Osteoblast (primary cell): Measurements from ENCODE around the gene CFAP57. TPM values are rescaled to one million over a fixed set of nuclear protein-coding genes. Genes with fewer than 3 reads are reported as not detected.

Experiments used
- DNase-seq: peaks from one replicate; pipeline ENCODE4 v3.0.0; 2011; ENCODE audit warnings: low spot score, mixed read lengths; ENCODE audit not compliant: insufficient read length; ENCODE audit errors: missing footprints
- H2AFZ ChIP-seq: 2 replicates; pipeline ENCODE4 v1.6.0; 2011; ENCODE audit warnings: mild to moderate bottlenecking, low read length
- H3K27ac ChIP-seq: 2 replicates; pipeline ENCODE4 v1.5.1; 2011; ENCODE audit warnings: mild to moderate bottlenecking, low read depth, low read length, moderate library complexity
- H3K27me3 ChIP-seq: 2 replicates; pipeline ENCODE4 v1.6.0; 2012; ENCODE audit warnings: mild to moderate bottlenecking, control low read depth, inconsistent platforms, low read length, moderate library complexity; ENCODE audit not compliant: insufficient read depth
- H3K36me3 ChIP-seq: 2 replicates; pipeline ENCODE4 v1.5.1; 2011; ENCODE audit warnings: mild to moderate bottlenecking, low read length, control low read depth, moderate library complexity; ENCODE audit not compliant: insufficient read depth
- H3K4me1 ChIP-seq: 2 replicates; pipeline ENCODE4 v1.5.1; 2011; ENCODE audit warnings: mild to moderate bottlenecking, low read length, control low read depth, moderate library complexity; ENCODE audit not compliant: insufficient read depth
- H3K4me2 ChIP-seq: 2 replicates; pipeline ENCODE4 v1.6.0; 2011; ENCODE audit warnings: mild to moderate bottlenecking, low read length; ENCODE audit not compliant: insufficient read depth
- H3K4me3 ChIP-seq: fragments of 200-600 bp; sonication (generic); 3 replicates; pipeline ENCODE4 v1.5.1; 2012; ENCODE audit warnings: mild to moderate bottlenecking, low read length, inconsistent platforms; ENCODE audit not compliant: insufficient read depth
- H3K79me2 ChIP-seq: 2 replicates; pipeline ENCODE4 v1.6.0; 2012; ENCODE audit warnings: mild to moderate bottlenecking, low read length, control low read depth, inconsistent platforms; ENCODE audit not compliant: insufficient read depth
- H3K9me3 ChIP-seq: 2 replicates; pipeline ENCODE4 v1.5.1; 2011; ENCODE audit warnings: low read depth, low read length, control low read depth
- H4K20me1 ChIP-seq: 2 replicates; pipeline ENCODE4 v1.6.0; 2012; ENCODE audit warnings: mild to moderate bottlenecking, low read length, control low read depth; ENCODE audit not compliant: insufficient read depth
- CTCF ChIP-seq: IDR thresholded peaks from 2 replicates; pipeline ENCODE4 v1.5.1; 2011; ENCODE audit warnings: mild to moderate bottlenecking, low read depth, low read length, moderate library complexity; ENCODE audit errors: extremely low read depth
- total RNA-seq: library from RNA; depleted of rRNA; stranded (reverse); fragments of >200 nt; gene quantifications from 2 replicates; pipeline ENCODE4 v1.2.3, GENCODE V29; 2012

CFAP57 gene
- total RNA-seq, 1 donor: under 0.01 TPM

- TF ChIP-seq CTCF: no peak
- Histone ChIP-seq H3K36me3 (no peaks in the 10 kb centered on the region), H3K4me1 (peaks cover 11% of the 10 kb centered on the region), H3K9me3 (no peaks in the 10 kb centered on the region), H3K27ac (peak overlapping the region; percentile 3), H4K20me1 (no peaks in the 10 kb centered on the region), H3K27me3 (no peaks in the 10 kb centered on the region), H2AFZ (peak overlapping the region; percentile 85), H3K4me3 (no peak overlapping the region), H3K79me2 (no peaks in the 10 kb centered on the region), H3K4me2 (peak overlapping the region; percentile 34)
- DNase-seq: no peak
Measured at GRCh38 chr1:43232482-43232881, 60.4 kb downstream of the CFAP57 start.

- H4K20me1 ChIP-seq: no peaks in the 10 kb centered on the region
- no peak overlapping the region for H3K27ac ChIP-seq
- no peaks in the 10 kb centered on the region for H3K36me3 ChIP-seq
- H3K4me1 ChIP-seq: peaks cover 11% of the 10 kb centered on the region
- no peaks in the 10 kb centered on the region for H3K79me2 ChIP-seq
- H3K4me2 ChIP-seq: no peak overlapping the region
- DNase-seq: no peak
- H2AFZ ChIP-seq: no peak overlapping the region
- no peaks in the 10 kb centered on the region for H3K9me3 ChIP-seq
- H3K27me3 ChIP-seq: no peaks in the 10 kb centered on the region
- TF ChIP-seq CTCF: no peak
- H3K4me3 ChIP-seq: no peak overlapping the region
Measured at GRCh38 chr1:43233631-43234030, 61.5 kb downstream of the CFAP57 start.

GRCh38 chr1:43234267-43234666 is 62.1 kb downstream of the CFAP57 start:
- peaks cover 11% of the 10 kb centered on the region for H3K4me1 ChIP-seq
- no peak overlapping the region for H3K4me3 ChIP-seq
- H3K27me3 ChIP-seq: no peaks in the 10 kb centered on the region
- TF ChIP-seq CTCF: no peak
- H4K20me1 ChIP-seq: no peaks in the 10 kb centered on the region
- DNase-seq: no peak
- H3K36me3 ChIP-seq: no peaks in the 10 kb centered on the region
- H3K79me2 ChIP-seq: no peaks in the 10 kb centered on the region
- H3K4me2 ChIP-seq: no peak overlapping the region
- no peaks in the 10 kb centered on the region for H3K9me3 ChIP-seq
- H3K27ac ChIP-seq: no peak overlapping the region
- H2AFZ ChIP-seq: no peak overlapping the region

GRCh38 chr1:43235040-43235439 is 62.9 kb downstream of the CFAP57 start:
- DNase-seq: no peak
- Histone ChIP-seq H4K20me1 (no peaks in the 10 kb centered on the region), H3K4me1 (peaks cover 11% of the 10 kb centered on the region), H3K36me3 (no peaks in the 10 kb centered on the region), H3K4me2 (no peak overlapping the region), H3K9me3 (no peaks in the 10 kb centered on the region), H3K27me3 (no peaks in the 10 kb centered on the region), H3K4me3 (no peak overlapping the region), H2AFZ (no peak overlapping the region), H3K79me2 (no peaks in the 10 kb centered on the region), H3K27ac (no peak overlapping the region)
- no peak for TF ChIP-seq CTCF
